GM19043 (cell line): Measurements from ENCODE around the gene NOP16.
A peak's percentile ranks its signal among the peaks of the same experiment; 100 is the strongest.

Experiments
- ATAC-seq: cut with Tn5 transposase; IDR thresholded peaks from one replicate; pipeline ENCODE4 v1.9.1; 2021; ENCODE audit warnings: low read depth; ENCODE audit not compliant: unreplicated experiment

The NOP16 gene

GRCh38 chr5:176388003-176388443 is 375 bp downstream of the NOP16 start:
- ATAC-seq = no peak

GRCh38 chr5:176387384-176387925 is 943 bp downstream of the NOP16 start:
- no peak for ATAC-seq

GRCh38 chr5:176386491-176386890 is 1.9 kb downstream of the NOP16 start:
- no peak for ATAC-seq

- no peak for ATAC-seq
These were observed 3.4 kb downstream of the NOP16 start for GRCh38 chr5:176384991-176385390.

- no peak for ATAC-seq
These were observed 4.0 kb downstream of the NOP16 start for GRCh38 chr5:176384366-176384930.

- no peak for ATAC-seq
These were observed 4.4 kb downstream of the NOP16 start for GRCh38 chr5:176383961-176384360.

- no peak for ATAC-seq
These were observed 5.0 kb downstream of the NOP16 start for GRCh38 chr5:176383248-176383905.

- no peak for ATAC-seq
These were observed 5.7 kb downstream of the NOP16 start for GRCh38 chr5:176382721-176383120.

GRCh38 chr5:176381979-176382378 is 6.4 kb downstream of the NOP16 start:
- ATAC-seq = no peak

- no peak for ATAC-seq
These were observed 7.0 kb downstream of the NOP16 start for GRCh38 chr5:176381423-176381822.

GRCh38 chr5:176379881-176380280 is 8.5 kb downstream of the NOP16 start:
- ATAC-seq = no peak

- ATAC-seq = no peak
These were observed 15.1 kb downstream of the NOP16 start for GRCh38 chr5:176373100-176373818.

- ATAC-seq = no peak
These were observed 16.5 kb downstream of the NOP16 start for GRCh38 chr5:176371621-176372539.

- ATAC-seq = no peak
These were observed 18.3 kb downstream of the NOP16 start for GRCh38 chr5:176369934-176370711.

- no peak for ATAC-seq
These were observed 19.7 kb downstream of the NOP16 start for GRCh38 chr5:176368726-176369125.

GRCh38 chr5:176366232-176366894 is 22.0 kb downstream of the NOP16 start:
- no peak for ATAC-seq

GRCh38 chr5:176365351-176366231 is 22.8 kb downstream of the NOP16 start, which contains the start of gene ARL10:
ARL10 (plus strand) TSS chr5:176365487; CDS start chr5:176365564, 77 bp downstream.
- ATAC-seq = peak; percentile 36

- ATAC-seq = no peak
These were observed 23.5 kb downstream of the NOP16 start for GRCh38 chr5:176364765-176365350.
